ENCODE measurements around the gene TMEM131.

Gene TMEM131

GRCh38 chr2:97845133-97845532 is 150.6 kb downstream of the TMEM131 start:
- no peaks in the 10 kb centered on the region for H3K9me3 ChIP-seq (ENCODE audit: control insufficient read depth, insufficient read depth, low read depth, low read length)
- ChIA-PET CTCF (interaction anchor here (0.6 to 0.7 kb wide), 3 partner anchors 152 to 423 kb away, joined by 3 to 6 read pairs (median 3); no protein-coding TSS in a partner anchor), POLR2A (no interaction called here)
- peaks cover 0 to 18% of the 10 kb centered on the region in 2 experiments; a peak in 1 of 3 replicates for H3K36me3 ChIP-seq (ENCODE audit: control insufficient read depth in 2 of 2, insufficient read depth in 1 of 2, low read length in 2 of 2)
- no peaks in the 10 kb centered on the region for H3K4me1 ChIP-seq (ENCODE audit: control insufficient read depth, insufficient read depth, low read length)
- H3K4me3 ChIP-seq (ENCODE audit: low read depth, low read length), result no peak overlapping the region
- H3K27ac ChIP-seq (ENCODE audit: extremely low read depth, low read depth, low read length), result no peak overlapping the region
- TF ChIP-seq SCRT2 (tag by site-specific recombination; IDR thresholded peaks at IDR 0.05) (no peak), ZNF777 (tag by site-specific recombination; IDR thresholded peaks at IDR 0.05; ENCODE audit: borderline replicate concordance) (no peak), ZNF610 (tag by site-specific recombination; IDR thresholded peaks at IDR 0.05; ENCODE audit: borderline replicate concordance) (no peak)

GRCh38 chr2:97844311-97844859 is 151.4 kb downstream of the TMEM131 start:
- H3K36me3 ChIP-seq (ENCODE audit: control insufficient read depth in 2 of 2, insufficient read depth in 1 of 2, low read length in 2 of 2), result peaks cover 0 to 25% of the 10 kb centered on the region in 2 experiments; a peak in 1 of 3 replicates
- H3K4me3 ChIP-seq (ENCODE audit: low read depth, low read length), result no peak overlapping the region
- TF ChIP-seq KLF16 (tag by site-specific recombination; IDR thresholded peaks at IDR 0.05) (no peak), ZNF843 (tag by site-specific recombination; IDR thresholded peaks at IDR 0.05) (no peak), ZNF18 (tag by site-specific recombination; IDR thresholded peaks at IDR 0.05) (no peak), YY2 (tag by site-specific recombination; IDR thresholded peaks at IDR 0.05) (no peak), SP2 (tag by site-specific recombination; IDR thresholded peaks at IDR 0.05) (no peak), ZSCAN5A (tag by site-specific recombination; IDR thresholded peaks at IDR 0.05) (no peak), ZNF639 (tag by site-specific recombination; IDR thresholded peaks at IDR 0.05) (no peak), ZFP3 (tag by site-specific recombination; IDR thresholded peaks at IDR 0.05; ENCODE audit: low read depth) (no peak), ZNF37A (tag by site-specific recombination; IDR thresholded peaks at IDR 0.05) (no peak), ZNF513 (tag by site-specific recombination; IDR thresholded peaks at IDR 0.05) (no peak), BCL11B (tag by site-specific recombination; IDR thresholded peaks at IDR 0.05; ENCODE audit: low read depth) (no peak), KLF1 (tag by site-specific recombination; IDR thresholded peaks at IDR 0.05) (no peak), ZNF138 (tag by site-specific recombination; IDR thresholded peaks at IDR 0.05; ENCODE audit: borderline replicate concordance) (no peak), GFI1B (tag by site-specific recombination; IDR thresholded peaks at IDR 0.05) (no peak), ZNF626 (tag by site-specific recombination; IDR thresholded peaks at IDR 0.05) (no peak), ZNF777 (tag by site-specific recombination; IDR thresholded peaks at IDR 0.05; ENCODE audit: borderline replicate concordance) (no peak), SCRT2 (tag by site-specific recombination; IDR thresholded peaks at IDR 0.05) (no peak), INSM2 (tag by site-specific recombination; IDR thresholded peaks at IDR 0.05) (no peak), ZNF776 (tag by site-specific recombination; IDR thresholded peaks at IDR 0.05; ENCODE audit: borderline replicate concordance) (no peak), ZNF558 (tag by site-specific recombination; IDR thresholded peaks at IDR 0.05) (no peak)
- POLR2A ChIA-PET, result no interaction called here
- no peaks in the 10 kb centered on the region for H3K4me1 ChIP-seq (ENCODE audit: control insufficient read depth, insufficient read depth, low read length)
- no peak overlapping the region for H3K27ac ChIP-seq (ENCODE audit: extremely low read depth, low read depth, low read length)
- H3K9me3 ChIP-seq (ENCODE audit: control insufficient read depth, insufficient read depth, low read depth, low read length), result no peaks in the 10 kb centered on the region
- CTCF ChIA-PET, result interaction anchor here (0.7 kb wide), 1 partner anchor 153 kb away, joined by 3 read pairs; no protein-coding TSS in a partner anchor

Data from HEK293 (cell line).